ENCODE results near the gene ESPN.

Gene ESPN

GRCh38 chr1:6409053-6409452 is 15.5 kb upstream of the ESPN start:
- DNase-seq = no peak

DNA sequence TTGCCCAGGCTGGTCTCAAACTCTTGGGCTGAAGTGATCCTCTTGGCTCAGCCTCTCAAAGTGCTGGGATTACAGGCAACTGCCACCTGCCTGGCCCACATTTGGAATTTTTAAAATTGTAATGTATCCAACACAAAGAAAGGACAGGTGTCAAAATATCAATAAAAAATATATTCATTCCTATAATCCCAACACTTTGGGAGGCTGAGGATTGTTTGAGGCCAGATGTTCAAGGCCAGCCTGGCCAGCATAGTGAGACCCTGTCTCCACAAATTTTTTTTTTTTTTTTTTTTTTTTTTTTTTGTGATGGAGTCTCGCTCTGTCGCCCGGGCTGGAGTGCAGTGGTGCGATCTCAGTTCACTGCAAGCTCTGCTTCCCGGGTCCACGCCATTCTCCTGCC is 14.8 kb upstream of the ESPN start:
- no peak for DNase-seq

DNA sequence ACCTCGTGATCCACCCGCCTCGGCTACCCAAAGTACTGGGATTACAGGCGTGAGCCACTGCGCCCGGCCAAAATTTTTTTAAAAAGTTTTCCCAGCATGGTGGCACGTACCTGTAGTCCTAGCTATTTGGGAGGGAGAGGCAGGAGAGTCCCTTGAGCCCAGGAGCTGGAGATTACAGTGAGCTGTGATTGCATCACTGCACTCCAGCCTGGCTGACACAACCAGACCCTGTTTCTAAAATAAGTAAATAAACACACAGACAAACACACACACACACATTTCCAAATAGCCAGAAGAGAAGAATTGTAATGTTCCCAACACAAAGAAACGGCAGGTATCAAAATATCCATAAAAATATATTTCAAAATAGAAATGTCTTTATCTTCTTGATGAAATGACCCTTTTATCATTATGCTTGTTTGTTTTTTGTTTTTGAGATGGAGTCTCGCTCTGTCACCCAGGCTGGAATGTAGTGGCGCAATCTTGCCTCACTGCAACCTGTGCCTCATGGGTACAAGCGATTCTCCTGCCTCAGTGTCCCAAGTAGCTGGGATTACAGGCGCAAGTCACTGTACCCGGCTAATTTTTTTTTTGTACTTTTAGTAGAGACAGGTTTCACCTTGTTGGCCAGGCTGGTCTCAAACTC is 14.2 kb upstream of the ESPN start:
- no peak for DNase-seq

DNA sequence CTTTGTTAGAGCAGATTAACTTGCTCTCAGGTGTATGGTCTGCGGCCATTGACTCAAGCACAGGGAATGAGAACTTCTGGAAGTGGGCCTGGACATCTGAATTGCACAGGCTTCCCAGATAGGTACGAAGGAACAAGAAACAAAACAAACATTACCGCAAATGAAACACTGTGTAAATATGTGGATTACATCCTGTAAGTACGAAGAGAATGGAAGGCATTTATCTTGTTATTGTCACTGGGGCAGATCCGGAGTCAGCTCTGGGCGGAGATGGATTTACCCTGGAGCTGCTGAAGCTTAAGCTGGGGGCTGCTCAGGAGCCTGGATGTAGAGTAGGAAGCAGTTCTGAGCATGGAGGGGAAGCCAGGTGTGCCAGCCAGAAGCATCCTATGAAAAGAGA is 11.7 kb upstream of the ESPN start:
- no peak for DNase-seq

DNA sequence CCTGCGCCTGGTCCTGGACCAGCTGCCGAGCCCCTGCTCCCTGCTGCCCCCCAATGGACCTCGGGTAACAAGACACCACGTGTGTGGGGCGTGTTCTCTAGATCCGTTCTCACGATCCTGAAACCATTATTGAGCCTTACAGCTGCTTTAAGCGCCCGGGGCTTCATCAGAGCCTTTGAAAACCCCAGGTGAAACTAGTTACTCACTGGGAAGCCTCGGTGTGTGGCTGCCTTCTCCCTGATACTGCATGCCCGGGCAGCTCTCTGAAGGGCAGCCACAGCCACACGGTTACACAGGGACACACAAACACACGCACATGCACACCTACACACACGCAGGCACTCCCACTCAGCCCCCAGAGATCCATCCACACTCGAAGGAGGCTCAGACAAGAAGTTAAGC is 10.1 kb upstream of the ESPN start:
- DNase-seq = no peak

GRCh38 chr1:6414881-6415626 is 9.5 kb upstream of the ESPN start:
- no peak for DNase-seq

DNA sequence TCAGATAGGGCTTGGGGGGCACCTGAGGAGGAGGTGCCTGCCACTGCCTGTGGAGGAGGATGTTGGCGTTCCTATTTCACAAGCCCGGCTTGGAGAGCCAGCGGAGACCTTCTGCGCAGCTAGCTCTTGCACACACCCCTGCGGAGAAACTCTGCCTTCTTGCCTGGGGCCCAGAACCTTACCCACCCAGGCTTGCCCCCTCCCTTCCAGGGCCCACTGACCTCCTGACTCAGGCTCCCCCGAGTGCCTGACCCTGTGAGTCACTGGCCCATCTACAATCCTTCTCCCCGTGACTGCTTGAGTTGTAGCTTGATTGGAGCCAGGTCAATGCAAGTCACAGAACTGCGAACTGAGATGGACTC is 8.3 kb upstream of the ESPN start:
- DNase-seq = no peak

DNA sequence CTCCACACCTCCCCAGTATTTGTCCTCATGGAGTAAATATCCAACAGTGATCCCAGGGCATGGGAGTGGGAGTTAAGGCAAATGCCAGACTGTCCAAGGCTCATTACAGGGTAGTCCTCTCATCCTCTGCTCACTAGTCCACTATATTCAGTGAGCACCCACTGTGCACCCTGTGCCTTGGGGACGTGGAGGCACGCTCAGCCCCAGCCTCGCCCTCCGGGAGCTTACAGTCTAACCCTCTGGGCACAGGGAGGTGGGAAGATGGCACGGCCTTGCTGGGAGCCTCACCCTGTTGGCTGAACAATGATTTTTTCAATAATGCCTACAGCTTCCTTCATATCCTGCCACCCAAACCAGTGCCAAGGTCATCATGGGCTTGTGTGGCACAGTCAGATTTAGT is 7.7 kb upstream of the ESPN start:
- no peak for DNase-seq

DNA sequence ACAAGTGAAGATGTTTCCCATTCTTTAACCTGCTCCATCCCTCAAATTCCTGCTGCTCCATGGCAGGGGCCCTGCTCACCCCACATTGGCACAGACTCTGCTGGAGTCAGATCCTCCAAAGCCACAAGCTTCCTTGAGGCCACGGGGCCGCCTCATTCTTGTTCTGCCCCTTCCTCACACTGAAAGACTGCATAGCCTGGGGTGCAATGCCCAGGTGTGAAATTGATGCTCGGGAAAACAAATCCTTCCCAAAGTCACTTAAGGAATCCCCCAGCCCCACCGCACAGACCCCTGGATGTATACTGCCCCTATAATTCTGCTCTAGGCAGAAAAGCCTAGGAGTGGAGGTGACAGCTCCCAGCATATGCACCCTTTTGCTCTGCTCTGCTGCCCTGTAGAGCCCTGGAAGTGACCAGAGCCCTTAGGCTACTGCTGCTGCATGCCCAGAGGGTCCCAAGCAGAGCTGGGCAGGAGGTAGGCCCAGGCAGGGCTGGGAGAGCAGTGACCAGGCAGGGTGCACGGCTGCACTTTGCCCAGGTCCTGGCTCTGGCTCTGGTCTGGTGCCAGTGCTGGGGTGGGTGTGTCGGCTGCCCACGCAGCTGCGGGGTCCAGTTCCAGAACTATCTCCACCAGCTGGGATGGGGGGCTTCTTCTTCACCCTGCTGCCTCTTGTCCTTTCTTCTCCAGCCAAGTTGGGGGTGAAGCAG is 6.5 kb upstream of the ESPN start:
- no peak for DNase-seq

DNA sequence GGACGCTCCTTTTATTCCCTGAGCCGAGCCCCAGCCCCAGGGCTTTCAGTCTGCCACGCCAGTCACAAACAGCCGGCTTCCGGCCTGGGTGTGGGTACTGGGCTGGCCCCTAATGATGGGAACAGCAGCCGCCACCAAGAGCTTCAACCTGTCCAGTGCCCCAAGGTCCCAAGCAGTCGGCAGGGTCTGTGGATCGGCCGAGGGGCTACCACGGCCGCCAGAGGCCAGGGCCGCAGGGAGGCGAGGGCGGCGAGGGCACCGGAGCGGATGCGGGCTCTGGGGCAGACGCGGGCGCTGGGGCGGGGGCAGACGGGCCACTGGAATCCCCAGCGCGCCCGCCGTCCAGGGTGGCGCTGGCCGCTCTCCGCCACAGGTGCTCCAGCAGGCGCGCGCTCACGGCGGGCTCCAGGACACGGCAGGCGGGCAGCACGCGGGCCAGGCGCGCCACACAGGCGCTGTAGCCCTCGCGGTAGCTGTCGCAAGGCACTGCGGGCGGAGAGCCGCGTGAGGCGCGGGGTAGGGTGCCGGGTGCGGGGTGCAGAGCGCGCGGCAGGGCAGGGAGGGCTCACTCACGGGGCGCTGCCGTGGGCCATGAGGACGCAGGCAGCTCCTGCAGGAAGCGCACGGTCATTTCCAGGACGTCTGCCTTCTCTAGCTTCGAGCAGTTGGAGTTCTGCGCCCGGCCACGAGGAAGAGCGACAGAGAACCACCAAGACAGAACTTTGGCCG is 5.7 kb upstream of the ESPN start:
- no peak for DNase-seq

GRCh38 chr1:6419397-6419803 is 5.2 kb upstream of the ESPN start:
- no peak for DNase-seq

GRCh38 chr1:6419804-6420453 is 4.6 kb upstream of the ESPN start, which contains the start of gene HES2:
HES2 (minus strand) TSS chr1:6419919; CDS start chr1:6419820, 99 bp downstream.
- DNase-seq = no peak

DNA sequence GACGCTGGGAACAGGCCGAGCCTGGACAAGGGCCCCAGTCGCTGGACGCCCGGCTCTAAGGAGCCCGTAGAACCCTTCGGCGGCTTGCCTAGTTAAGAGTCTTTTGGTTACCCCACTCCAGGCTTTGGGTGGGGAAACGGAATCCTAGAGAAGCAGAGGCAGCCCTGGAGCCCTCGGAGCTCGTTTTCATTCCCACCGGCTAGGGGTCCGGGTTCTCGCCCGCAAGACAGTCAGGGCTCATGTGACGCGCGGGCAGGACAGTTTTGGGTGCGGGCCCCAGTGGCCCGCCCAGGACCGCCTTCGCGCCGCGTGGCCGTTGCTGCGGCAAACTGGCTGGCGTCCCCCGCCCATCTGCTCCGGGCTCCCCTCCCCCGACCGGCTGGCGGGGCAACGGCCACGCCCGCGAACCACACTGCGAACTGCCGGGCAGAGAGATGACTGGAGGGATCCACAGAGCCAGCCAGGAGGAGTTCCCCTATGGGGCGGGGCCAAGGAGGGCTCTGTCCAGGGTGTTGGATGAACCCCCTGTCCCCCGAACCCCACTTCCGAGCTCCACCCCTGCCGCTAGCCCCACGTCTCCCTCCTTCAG is 4.0 kb upstream of the ESPN start:
- no peak for DNase-seq

GRCh38 chr1:6421266-6421665 is 3.3 kb upstream of the ESPN start:
- DNase-seq = no peak

DNA sequence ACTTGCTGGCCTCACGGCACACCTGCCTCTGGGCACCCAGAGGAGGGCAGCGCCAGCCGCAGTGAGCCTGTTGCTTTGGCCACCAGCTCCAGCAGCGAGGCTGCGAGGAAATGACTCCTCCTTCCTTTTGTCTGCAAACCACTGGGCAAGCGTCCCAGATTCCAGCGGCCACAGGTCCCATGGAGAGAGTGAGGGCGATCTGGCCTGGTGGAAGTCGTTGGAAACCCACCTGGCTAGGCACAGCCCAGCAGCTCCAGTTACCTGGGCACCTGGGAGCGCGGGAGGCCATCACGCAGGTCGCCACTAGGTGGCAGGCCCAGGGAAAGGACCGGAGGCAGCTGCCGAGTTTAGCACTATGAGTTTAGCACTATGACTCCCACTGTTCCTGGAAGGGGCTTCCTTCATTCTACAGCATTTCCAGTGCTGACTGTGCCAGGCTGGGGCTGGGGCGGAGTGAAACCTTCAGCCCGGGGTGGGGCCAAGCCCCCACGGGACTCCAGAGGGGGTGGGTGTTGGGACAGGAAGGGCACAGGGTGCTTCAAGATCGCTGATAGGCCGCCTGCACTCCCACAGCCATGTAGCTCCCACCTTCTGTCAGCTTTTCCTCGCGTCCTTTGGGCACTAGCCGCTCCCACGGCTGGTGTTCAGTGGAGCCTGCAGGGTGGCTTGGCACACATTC is 1.1 kb upstream of the ESPN start:
- no peak for DNase-seq

- no peak for DNase-seq
Observed at GRCh38 chr1:6424000-6424565, 493 bp upstream of the ESPN start.

GRCh38 chr1:6425658-6426057 is 1.1 kb downstream of the ESPN start:
- no peak for DNase-seq

- DNase-seq = no peak
Observed at GRCh38 chr1:6426277-6426971, 1.8 kb downstream of the ESPN start.

- DNase-seq = no peak
Observed at GRCh38 chr1:6426972-6427350, 2.4 kb downstream of the ESPN start.

DNA sequence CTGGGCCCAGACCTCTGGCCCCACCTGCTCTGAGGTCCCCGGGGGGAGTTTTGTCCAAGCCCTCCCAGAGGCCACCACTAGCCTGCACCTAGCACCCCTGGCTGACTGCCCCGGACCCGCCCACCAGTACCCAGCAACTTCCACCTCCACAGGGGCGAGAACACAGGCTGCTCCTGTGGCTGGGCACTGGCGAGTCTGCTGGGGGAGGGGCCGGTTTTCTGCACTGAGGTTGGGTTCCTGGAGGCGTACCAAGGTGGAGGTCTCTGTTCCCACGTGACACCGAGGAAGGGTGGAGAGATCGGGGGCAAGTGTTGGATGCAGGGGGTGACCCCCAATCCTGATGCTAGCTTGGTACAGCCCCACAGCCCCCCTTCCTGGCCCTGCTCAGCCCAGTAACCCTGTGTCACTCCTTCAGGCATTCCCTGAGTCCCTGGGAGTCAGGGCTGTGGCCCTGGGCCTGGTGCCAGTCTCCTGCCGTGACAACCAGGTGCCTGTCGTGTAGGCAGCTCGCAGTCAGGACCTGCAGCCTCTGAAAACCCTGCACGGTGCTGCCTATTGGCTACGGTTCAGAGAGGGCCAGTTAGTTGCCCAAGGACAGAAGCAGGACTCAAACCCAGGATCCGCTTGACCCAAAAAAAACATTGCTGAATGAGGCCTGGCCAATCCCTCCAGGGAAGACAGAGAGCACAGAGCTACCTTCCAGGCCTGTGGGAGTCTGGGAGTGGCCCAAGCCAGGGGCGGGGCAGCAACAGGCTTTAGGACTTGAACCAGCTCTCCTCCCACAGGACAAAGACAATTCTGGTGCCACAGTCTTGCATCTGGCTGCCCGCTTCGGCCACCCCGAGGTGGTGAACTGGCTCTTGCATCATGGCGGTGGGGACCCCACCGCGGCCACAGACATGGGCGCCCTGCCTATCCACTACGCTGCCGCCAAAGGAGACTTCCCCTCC is 3.1 kb downstream of the ESPN start:
- no peak for DNase-seq
